Erythroblast (primary cell): ENCODE results near the gene SERINC5.

Source experiments
- GATA1 ChIP-seq: IDR thresholded peaks from 2 replicates; pipeline ENCODE4 v1.6.1; 2011; ENCODE audit warnings: low read depth, mild to moderate bottlenecking, control low read depth, low read length, moderate library complexity
- POLR2A ChIP-seq: IDR thresholded peaks from 2 replicates; pipeline ENCODE4 v1.6.1; 2011; ENCODE audit warnings: mild to moderate bottlenecking, low read length

GRCh38 chr5:80106916-80107315, 148.9 kb downstream of the SERINC5 start:
- no peak for TF ChIP-seq POLR2A
- TF ChIP-seq GATA1, result no peak
